Astrocyte (in vitro differentiated cells and primary cell): Measurements from ENCODE around the gene FOXK2. TPM values are rescaled to one million over a fixed set of nuclear protein-coding genes. Genes with fewer than 3 reads are reported as not detected.

Experiments used
- DNase-seq: peaks from one replicate; pipeline ENCODE4 v3.0.0-alpha.2; 2010; ENCODE audit warnings: low read depth
- FAIRE-seq: peaks from 2 replicates; lab custom pipeline; 2011; peaks lifted over from hg19 to GRCh38; lab: Jason Lieb, UNC
- H2AFZ ChIP-seq: 2 replicates; pipeline ENCODE4 v1.6.0; 2012; ENCODE audit warnings: low read depth, low read length, inconsistent platforms
- H3K27ac ChIP-seq: 2 replicates; pipeline ENCODE4 v1.5.1; 2011; ENCODE audit warnings: low read depth, low read length, inconsistent platforms
- H3K27me3 ChIP-seq: 2 replicates; pipeline ENCODE4 v1.6.0; 2011; ENCODE audit warnings: low read length, inconsistent platforms; ENCODE audit not compliant: insufficient read depth
- H3K36me3 ChIP-seq: 2 replicates; pipeline ENCODE4 v1.5.1; 2011; ENCODE audit warnings: low read length, inconsistent platforms; ENCODE audit not compliant: insufficient read depth
- H3K4me1 ChIP-seq: 2 replicates; pipeline ENCODE4 v1.5.1; 2011; ENCODE audit warnings: low read length, inconsistent platforms; ENCODE audit not compliant: insufficient read depth
- H3K4me2 ChIP-seq: 2 replicates; pipeline ENCODE4 v1.6.0; 2012; ENCODE audit warnings: low read length, inconsistent platforms
- H3K4me3 ChIP-seq: 2 replicates; pipeline ENCODE4 v1.5.1; 2011; ENCODE audit warnings: low read depth, mild to moderate bottlenecking, low read length, inconsistent platforms; ENCODE audit not compliant: insufficient read depth
- H3K79me2 ChIP-seq: 2 replicates; pipeline ENCODE4 v1.6.0; 2012; ENCODE audit warnings: mild to moderate bottlenecking, low read length, inconsistent platforms; ENCODE audit not compliant: insufficient read depth
- H3K9ac ChIP-seq: 2 replicates; pipeline ENCODE4 v1.6.0; 2012; ENCODE audit warnings: mild to moderate bottlenecking, low read length, inconsistent platforms
- H3K9me3 ChIP-seq: 2 replicates; pipeline ENCODE4 v1.5.1; 2012; ENCODE audit warnings: low read depth, mild to moderate bottlenecking, low read length, inconsistent platforms; ENCODE audit not compliant: insufficient read depth
- H4K20me1 ChIP-seq: 2 replicates; pipeline ENCODE4 v1.6.0; 2012; ENCODE audit warnings: low read length, inconsistent platforms; ENCODE audit not compliant: insufficient read depth
- H3K27ac Mint-ChIP-seq: one replicate; pipeline ENCODE4 v1.8.0; 2021; ENCODE audit warnings: mild to moderate bottlenecking, mixed read lengths; ENCODE audit not compliant: unreplicated experiment
- H3K27me3 Mint-ChIP-seq: one replicate; pipeline ENCODE4 v1.8.0; 2021; ENCODE audit warnings: low read depth, mixed read lengths; ENCODE audit not compliant: unreplicated experiment
- H3K36me3 Mint-ChIP-seq: one replicate; pipeline ENCODE4 v1.8.0; 2021; ENCODE audit warnings: low read depth, mixed read lengths; ENCODE audit not compliant: unreplicated experiment
- H3K4me1 Mint-ChIP-seq: one replicate; pipeline ENCODE4 v1.8.0; 2021; ENCODE audit warnings: low read depth, mixed read lengths; ENCODE audit not compliant: unreplicated experiment
- H3K4me3 Mint-ChIP-seq: one replicate; pipeline ENCODE4 v1.8.0; 2021; ENCODE audit warnings: mild to moderate bottlenecking, moderate library complexity, mixed read lengths; ENCODE audit not compliant: unreplicated experiment
- H3K9me3 Mint-ChIP-seq: one replicate; pipeline ENCODE4 v1.8.0; 2021; ENCODE audit warnings: mild to moderate bottlenecking, mixed read lengths; ENCODE audit not compliant: unreplicated experiment
- EZH2 ChIP-seq: IDR thresholded peaks from 2 replicates; pipeline ENCODE4 v1.6.1; 2012; ENCODE audit warnings: mild to moderate bottlenecking, low read length, inconsistent platforms; ENCODE audit not compliant: insufficient read depth
- total RNA-seq: library from RNA; stranded (reverse); gene quantifications from 2 replicates; pipeline ENCODE4 v1.2.1, GENCODE V29; 2021
- TF ChIP-seq, protein P1 (sequence below): IDR thresholded peaks from 2 replicates; pipeline ENCODE4 v1.5.1; 2011; ENCODE audit warnings: low read depth, mild to moderate bottlenecking, inconsistent platforms, low read length, moderate library complexity; ENCODE audit not compliant: insufficient read depth

FOXK2 gene
- total RNA-seq, 1 donor from 2014 or later, result 68.0 TPM

DNA sequence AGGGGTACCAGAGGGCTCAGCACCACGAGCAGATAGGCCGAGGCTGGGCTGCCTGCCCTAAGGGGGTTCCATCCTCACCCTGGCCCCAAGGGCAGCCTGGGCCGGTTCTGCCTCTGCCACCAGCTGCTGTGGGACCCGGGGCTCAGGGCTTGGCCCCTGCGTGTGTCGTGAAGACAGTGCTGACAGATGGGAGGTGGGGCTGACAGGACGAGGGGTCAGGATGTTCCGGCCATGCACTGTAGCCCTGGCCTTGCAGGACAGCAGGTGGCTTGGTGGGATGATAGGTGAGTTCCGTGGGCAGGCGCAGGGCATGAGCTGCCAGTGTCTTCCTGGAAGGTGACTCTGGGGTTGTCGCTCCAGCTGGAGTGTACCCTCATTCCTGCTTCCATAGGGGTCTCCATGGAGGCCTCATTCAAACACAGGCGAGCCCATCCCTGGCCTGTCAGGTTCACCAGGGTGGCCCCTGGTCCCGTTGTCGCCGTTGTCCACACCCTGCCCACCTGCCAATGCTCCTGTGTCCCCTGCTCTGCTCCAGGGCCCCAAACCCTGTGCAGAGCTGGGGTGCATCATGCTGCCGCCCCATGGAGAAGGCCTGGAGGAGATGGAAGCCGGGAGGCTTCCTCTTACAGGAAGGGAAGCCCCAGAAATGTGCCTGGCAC is 71.5 kb downstream of the FOXK2 start:
- no peak overlapping the region for H3K27ac Mint-ChIP-seq
- Histone ChIP-seq H3K4me1 (peaks cover 8% of the 10 kb centered on the region), H3K4me3 (no peak overlapping the region), H3K27ac (no peak overlapping the region), H3K4me2 (no peak overlapping the region), H2AFZ (no peak overlapping the region), H3K9me3 (no peaks in the 10 kb centered on the region), H3K9ac (no peak overlapping the region), H3K79me2 (peaks cover 21% of the 10 kb centered on the region), H3K27me3 (no peaks in the 10 kb centered on the region), H4K20me1 (peaks cover 10% of the 10 kb centered on the region), H3K36me3 (peaks cover 7% of the 10 kb centered on the region)
- H3K27me3 Mint-ChIP-seq, result no peaks in the 10 kb centered on the region
- H3K4me1 Mint-ChIP-seq, result peaks cover 8% of the 10 kb centered on the region
- DNase-seq (no peak), FAIRE-seq (no peak)
- H3K4me3 Mint-ChIP-seq, result no peak overlapping the region
- H3K9me3 Mint-ChIP-seq, result no peaks in the 10 kb centered on the region
- TF ChIP-seq, protein P1, sequence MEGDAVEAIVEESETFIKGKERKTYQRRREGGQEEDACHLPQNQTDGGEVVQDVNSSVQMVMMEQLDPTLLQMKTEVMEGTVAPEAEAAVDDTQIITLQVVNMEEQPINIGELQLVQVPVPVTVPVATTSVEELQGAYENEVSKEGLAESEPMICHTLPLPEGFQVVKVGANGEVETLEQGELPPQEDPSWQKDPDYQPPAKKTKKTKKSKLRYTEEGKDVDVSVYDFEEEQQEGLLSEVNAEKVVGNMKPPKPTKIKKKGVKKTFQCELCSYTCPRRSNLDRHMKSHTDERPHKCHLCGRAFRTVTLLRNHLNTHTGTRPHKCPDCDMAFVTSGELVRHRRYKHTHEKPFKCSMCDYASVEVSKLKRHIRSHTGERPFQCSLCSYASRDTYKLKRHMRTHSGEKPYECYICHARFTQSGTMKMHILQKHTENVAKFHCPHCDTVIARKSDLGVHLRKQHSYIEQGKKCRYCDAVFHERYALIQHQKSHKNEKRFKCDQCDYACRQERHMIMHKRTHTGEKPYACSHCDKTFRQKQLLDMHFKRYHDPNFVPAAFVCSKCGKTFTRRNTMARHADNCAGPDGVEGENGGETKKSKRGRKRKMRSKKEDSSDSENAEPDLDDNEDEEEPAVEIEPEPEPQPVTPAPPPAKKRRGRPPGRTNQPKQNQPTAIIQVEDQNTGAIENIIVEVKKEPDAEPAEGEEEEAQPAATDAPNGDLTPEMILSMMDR, result no peak
- TF ChIP-seq EZH2, result no peak
- peaks cover 10% of the 10 kb centered on the region for H3K36me3 Mint-ChIP-seq

DNA sequence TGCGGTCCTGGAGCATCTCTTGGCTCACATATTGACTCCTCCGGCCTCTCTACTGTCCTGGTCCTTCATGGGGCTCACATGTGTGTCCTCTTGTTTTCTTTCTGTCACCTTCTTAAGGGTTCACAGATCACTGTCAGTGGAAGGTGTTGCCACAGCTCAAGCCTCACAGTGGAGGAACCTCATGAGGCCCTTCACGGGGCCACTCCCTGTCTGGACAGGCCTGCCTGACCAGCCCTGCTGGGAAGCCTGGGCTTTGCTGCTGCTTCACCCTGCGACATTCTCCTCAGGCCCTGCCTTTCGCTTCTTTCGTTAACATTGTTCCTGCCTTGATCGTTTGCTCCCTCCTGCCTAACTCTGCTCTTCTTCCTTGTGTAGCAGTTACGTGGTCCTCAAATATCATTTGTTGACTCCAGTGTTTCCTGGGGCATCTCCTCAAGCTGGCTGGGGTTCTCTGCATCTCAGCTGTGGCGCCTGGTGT is 72.8 kb downstream of the FOXK2 start:
- peak overlapping the region; percentile 87 for H3K27ac Mint-ChIP-seq
- no peaks in the 10 kb centered on the region for H3K9me3 ChIP-seq
- peaks cover 5% of the 10 kb centered on the region for H3K4me1 Mint-ChIP-seq
- H2AFZ ChIP-seq, result no peak overlapping the region
- peaks cover 29% of the 10 kb centered on the region for H3K79me2 ChIP-seq
- TF ChIP-seq, protein P1, result no peak
- no peak for TF ChIP-seq EZH2
- peaks cover 17% of the 10 kb centered on the region for H3K36me3 Mint-ChIP-seq
- no peak overlapping the region for H3K4me3 ChIP-seq
- H3K4me1 ChIP-seq, result peaks cover 8% of the 10 kb centered on the region
- peaks cover 7% of the 10 kb centered on the region for H3K36me3 ChIP-seq
- no peaks in the 10 kb centered on the region for H3K27me3 Mint-ChIP-seq
- no peak overlapping the region for H3K27ac ChIP-seq
- no peak overlapping the region for H3K4me3 Mint-ChIP-seq
- no peak overlapping the region for H3K9ac ChIP-seq
- peak overlapping the region; percentile 98 for H3K4me2 ChIP-seq
- no peaks in the 10 kb centered on the region for H3K27me3 ChIP-seq
- FAIRE-seq (no peak), DNase-seq (no peak)
- H4K20me1 ChIP-seq, result peaks cover 7% of the 10 kb centered on the region
- no peaks in the 10 kb centered on the region for H3K9me3 Mint-ChIP-seq
